ENCODE measurements around the gene OR10K2. TPM values are rescaled to one million over a fixed set of nuclear protein-coding genes. Genes with fewer than 3 reads are reported as not detected.

OR10K2 gene
- total and polyA plus RNA-seq, 9 of the 15 experiments (the other 6 are each of a cell fraction or from before 2014, with no cell fraction given), result not detected

- no peak for FAIRE-seq
- Histone ChIP-seq H3K4me1 (replicated peaks in 1 of 2; ENCODE audit: control insufficient read depth in 2 of 2, insufficient read depth in 2 of 2, low read length in 2 of 2) (no peaks in the 10 kb centered on the region), H3K27me3 (ENCODE audit: control insufficient read depth in 2 of 2, insufficient read depth in 2 of 2, low read length in 2 of 2) (no peaks in the 10 kb centered on the region), H3K79me2 (ENCODE audit: control insufficient read depth, insufficient read depth, low read length) (no peaks in the 10 kb centered on the region), H3K9me3 (replicated peaks; ENCODE audit: control insufficient read depth, insufficient read depth, low read depth, low read length) (no peaks in the 10 kb centered on the region), H3K4me2 (ENCODE audit: insufficient read depth, low read length) (no peak within 1 kb of the TSS), H2AFZ (ENCODE audit: low read depth, low read length) (no peak within 1 kb of the TSS), H3K27ac (ENCODE audit: extremely low read depth, low read depth, low read length) (no peak within 1 kb of the TSS), H3K9ac (ENCODE audit: insufficient read depth in 1 of 2, low read depth in 2 of 2, low read length in 2 of 2) (no peak within 1 kb of the TSS), H3K36me3 (ENCODE audit: control insufficient read depth, insufficient read depth, low read length) (no peaks in the 10 kb centered on the region), H3K4me3 (no peak within 1 kb of the TSS), H3K9me1 (ENCODE audit: control insufficient read depth, insufficient read depth, low read length) (no peaks in the 10 kb centered on the region), H4K20me1 (replicated peaks; ENCODE audit: control insufficient read depth, insufficient read depth, low read length) (no peaks in the 10 kb centered on the region)
- ChIA-PET POLR2A (no interaction called here), CTCF (ENCODE audit: low intra/inter-chr PET ratio) (no interaction called here)
- no TSS peak for BruUV-seq (replicated peaks)
- DNase-seq (ENCODE audit: extremely low read depth in 1 of 4, low spot score in 3 of 4), result no peak
- 0% methylated on average over 2 of the region's 2 CpGs for WGBS (ENCODE audit: insufficient coverage, low coverage, missing lambda C conversion rate)
- in situ Hi-C loops (cut with MboI), result no loop called here
- TF ChIP-seq TAF1 (IDR thresholded peaks at IDR 0.05; ENCODE audit: control insufficient read depth, extremely low read depth, insufficient read depth, low read length, severe bottlenecking) (no peak), FOXJ2 (tag; IDR thresholded peaks at IDR 0.05) (no peak)
- intact Hi-C loops (cut with micrococcal nuclease), result no loop called here
- no peak for ATAC-seq
These were observed 35.5 kb upstream of the OR10K2 start, which contains the start of gene OR10K1 for GRCh38 chr1:158461534-158461933. Gene OR10K1 (plus strand): TSS chr1:158461834. CDS start chr1:158465562, 3,728 bp downstream.

- TF ChIP-seq FOXP4 (CRISPR knock-in tag; IDR thresholded peaks at IDR 0.05; ENCODE audit: borderline replicate concordance), result no peak
- no peak for TF ChIP-seq MIER1 (IDR thresholded peaks at IDR 0.05; ENCODE audit: low read depth)
- no peak for TF ChIP-seq TCF15 (CRISPR knock-in tag; IDR thresholded peaks at IDR 0.05)
- TF ChIP-seq SAP30 (IDR thresholded peaks at IDR 0.05; ENCODE audit: borderline replicate concordance, insufficient read depth, low read depth, low read length, poor library complexity, severe bottlenecking), result no peak
- CTCF ChIA-PET (ENCODE audit: low intra/inter-chr PET ratio), result no interaction called here
- FAIRE-seq, result no peak
These were observed 32.2 kb upstream of the OR10K2 start for GRCh38 chr1:158458263-158458662.

More at GRCh38 chr1:158458263-158458662, 32.2 kb upstream of the OR10K2 start:
- no peak for DNase-seq (ENCODE audit: extremely low read depth in 1 of 4, low spot score in 3 of 4)
- in situ Hi-C loops (cut with MboI) (no loop called here), intact Hi-C loops (cut with micrococcal nuclease) (no loop called here)
- Histone ChIP-seq H3K27me3 (ENCODE audit: control insufficient read depth in 2 of 2, insufficient read depth in 2 of 2, low read length in 2 of 2) (no peaks in the 10 kb centered on the region), H3K27ac (ENCODE audit: extremely low read depth, low read depth, low read length) (no peak overlapping the region), H3K79me2 (ENCODE audit: control insufficient read depth, insufficient read depth, low read length) (no peaks in the 10 kb centered on the region), H3K4me3 (no peak overlapping the region), H4K20me1 (replicated peaks; ENCODE audit: control insufficient read depth, insufficient read depth, low read length) (no peaks in the 10 kb centered on the region), H3K4me2 (ENCODE audit: insufficient read depth, low read length) (no peak overlapping the region), H3K36me3 (ENCODE audit: control insufficient read depth, insufficient read depth, low read length) (no peaks in the 10 kb centered on the region), H2AFZ (ENCODE audit: low read depth, low read length) (no peak overlapping the region), H3K9ac (ENCODE audit: insufficient read depth in 1 of 2, low read depth in 2 of 2, low read length in 2 of 2) (no peak overlapping the region), H3K9me1 (ENCODE audit: control insufficient read depth, insufficient read depth, low read length) (no peaks in the 10 kb centered on the region), H3K4me1 (replicated peaks in 1 of 2; ENCODE audit: control insufficient read depth in 2 of 2, insufficient read depth in 2 of 2, low read length in 2 of 2) (no peaks in the 10 kb centered on the region), H3K9me3 (replicated peaks; ENCODE audit: control insufficient read depth, insufficient read depth, low read depth, low read length) (no peaks in the 10 kb centered on the region)
- ATAC-seq, result no peak
- POLR2A ChIA-PET, result no interaction called here
- no TSS peak for BruUV-seq (replicated peaks)
